Endothelial cell of umbilical vein (primary cell): ENCODE measurements around the gene TBC1D5.

Source experiments
- CTCF ChIP-seq, 2 donors: IDR thresholded peaks; 1 replicate in 1 of 2; 2 replicates in 1 of 2; pipeline ENCODE4 v1.5.1; 2011; ENCODE audit warnings: low read length in 2 of 2, mild to moderate bottlenecking in 2 of 2, moderate library complexity in 2 of 2, control low read depth in 1 of 2, inconsistent platforms in 1 of 2, low read depth in 1 of 2; ENCODE audit not compliant: insufficient read depth in 1 of 2; ENCODE audit errors: extremely low read depth in 1 of 2
- JUN ChIP-seq: IDR thresholded peaks from 2 replicates; pipeline ENCODE4 v1.6.1; 2011; ENCODE audit warnings: borderline replicate concordance, low read depth; ENCODE audit not compliant: insufficient read length, insufficient read depth
- MAX ChIP-seq: IDR thresholded peaks from 2 replicates; pipeline ENCODE4 v1.6.1; 2011; ENCODE audit not compliant: insufficient read depth, insufficient read length
- MYC ChIP-seq: IDR thresholded peaks from one replicate; pipeline ENCODE4 v1.6.1; 2011; ENCODE audit warnings: mild to moderate bottlenecking, low read depth, low read length
- POLR2A ChIP-seq: IDR thresholded peaks from 2 replicates; pipeline ENCODE4 v1.6.1; 2012; ENCODE audit warnings: low read depth, mild to moderate bottlenecking, control low read depth, low read length
- POLR2AphosphoS5 ChIP-seq: IDR thresholded peaks from 2 replicates; pipeline ENCODE4 v1.6.1; 2012; ENCODE audit warnings: low read depth, mild to moderate bottlenecking, control low read depth, low read length, moderate library complexity; ENCODE audit not compliant: insufficient read depth

- TF ChIP-seq MAX (no peak), POLR2A (no peak), CTCF (IDR thresholded peaks at IDR 0.05; ENCODE audit: extremely low read depth in 1 of 2, insufficient read depth in 1 of 2, low read depth in 1 of 2, low read length in 2 of 2) (no peak), MYC (no peak), POLR2AphosphoS5 (no peak), JUN (no peak)
These were observed 510.7 kb downstream of the TBC1D5 start for GRCh38 chr3:17231537-17232261.
